ENCODE measurements around the gene REX1BD. TPM values are rescaled to one million over a fixed set of nuclear protein-coding genes. Genes with fewer than 3 reads are reported as not detected.
A peak's percentile ranks its signal among the peaks of the same experiment; 100 is the strongest.

The REX1BD gene
- total RNA-seq, 1 donor from 2014 or later: 47.4 TPM

- H3K36me3 Mint-ChIP-seq (ENCODE audit: low read depth, unreplicated experiment): peaks cover 6% of the 10 kb centered on the region
- H3K27me3 ChIP-seq (ENCODE audit: insufficient read depth, low read length): no peaks in the 10 kb centered on the region
- H3K27ac Mint-ChIP-seq (ENCODE audit: unreplicated experiment): no peak overlapping the region
- no peaks in the 10 kb centered on the region for H3K4me1 ChIP-seq (ENCODE audit: insufficient read depth, low read length)
- no peaks in the 10 kb centered on the region for H3K9me3 ChIP-seq (ENCODE audit: insufficient read depth, low read depth, low read length)
- H3K9ac ChIP-seq (ENCODE audit: low read length): no peak overlapping the region
- H3K4me2 ChIP-seq (ENCODE audit: low read length): no peak overlapping the region
- no peak overlapping the region for H3K4me3 ChIP-seq (ENCODE audit: insufficient read depth, low read depth, low read length)
- H3K27ac ChIP-seq (ENCODE audit: low read depth, low read length): no peak overlapping the region
- peaks cover 14% of the 10 kb centered on the region for H3K36me3 ChIP-seq (ENCODE audit: insufficient read depth, low read length)
- H3K4me3 Mint-ChIP-seq (ENCODE audit: unreplicated experiment): no peak overlapping the region
- FAIRE-seq (no peak), DNase-seq (ENCODE audit: low read depth) (no peak)
- H2AFZ ChIP-seq (ENCODE audit: low read depth, low read length): no peak overlapping the region
- peaks cover 5% of the 10 kb centered on the region for H3K27me3 Mint-ChIP-seq (ENCODE audit: low read depth, unreplicated experiment)
- TF ChIP-seq EZH2 (IDR thresholded peaks at IDR 0.05; ENCODE audit: insufficient read depth, low read length) (no peak), CTCF (IDR thresholded peaks at IDR 0.05; ENCODE audit: insufficient read depth, low read depth, low read length) (no peak)
- H3K79me2 ChIP-seq (ENCODE audit: insufficient read depth, low read length): peaks cover under 1% of the 10 kb centered on the region
- peaks cover 21% of the 10 kb centered on the region for H4K20me1 ChIP-seq (ENCODE audit: insufficient read depth, low read length)
- H3K4me1 Mint-ChIP-seq (ENCODE audit: low read depth, unreplicated experiment): no peaks in the 10 kb centered on the region
- H3K9me3 Mint-ChIP-seq (ENCODE audit: unreplicated experiment): no peaks in the 10 kb centered on the region
These were observed 8.3 kb upstream of the REX1BD start for GRCh38 chr19:18580311-18580710.

DNA sequence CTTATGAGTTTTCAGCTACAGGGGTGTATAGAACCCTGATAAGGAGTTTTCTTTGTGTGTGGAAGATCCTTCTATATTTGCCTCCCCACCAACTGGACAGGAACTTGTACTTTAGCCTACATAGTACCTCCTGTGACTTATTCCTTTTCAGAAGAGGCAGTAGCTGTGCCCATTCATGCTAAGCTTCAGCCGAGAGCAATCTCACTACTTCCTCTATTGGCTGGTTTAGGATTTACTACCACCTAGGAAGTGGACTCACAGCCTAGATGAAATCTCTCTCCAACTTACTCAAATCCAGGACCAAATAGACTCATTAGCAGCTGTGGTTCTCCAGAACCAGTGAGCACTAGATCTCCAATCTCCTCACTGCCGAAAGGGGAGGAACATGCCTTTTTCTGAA, 2.3 kb upstream of the REX1BD start:
- H3K36me3 ChIP-seq (ENCODE audit: insufficient read depth, low read length): no peaks in the 10 kb centered on the region
- Mint-ChIP-seq H3K4me1 (ENCODE audit: low read depth, unreplicated experiment) (peaks cover 6% of the 10 kb centered on the region), H3K27ac (ENCODE audit: unreplicated experiment) (no peak overlapping the region), H3K27me3 (ENCODE audit: low read depth, unreplicated experiment) (peaks cover 5% of the 10 kb centered on the region), H3K4me3 (ENCODE audit: unreplicated experiment) (no peak overlapping the region), H3K9me3 (ENCODE audit: unreplicated experiment) (no peaks in the 10 kb centered on the region), H3K36me3 (ENCODE audit: low read depth, unreplicated experiment) (no peaks in the 10 kb centered on the region)
- TF ChIP-seq CTCF (IDR thresholded peaks at IDR 0.05; ENCODE audit: insufficient read depth, low read depth, low read length) (no peak), EZH2 (IDR thresholded peaks at IDR 0.05; ENCODE audit: insufficient read depth, low read length) (no peak)
- peaks cover 10% of the 10 kb centered on the region for H3K4me1 ChIP-seq (ENCODE audit: insufficient read depth, low read length)
- H3K9me3 ChIP-seq (ENCODE audit: insufficient read depth, low read depth, low read length): no peaks in the 10 kb centered on the region
- H3K27ac ChIP-seq (ENCODE audit: low read depth, low read length): no peak overlapping the region
- H3K79me2 ChIP-seq (ENCODE audit: insufficient read depth, low read length): no peaks in the 10 kb centered on the region
- DNase-seq (ENCODE audit: low read depth) (no peak), FAIRE-seq (no peak)
- H3K4me2 ChIP-seq (ENCODE audit: low read length): no peak overlapping the region
- peaks cover 12% of the 10 kb centered on the region for H4K20me1 ChIP-seq (ENCODE audit: insufficient read depth, low read length)
- no peak overlapping the region for H2AFZ ChIP-seq (ENCODE audit: low read depth, low read length)
- H3K4me3 ChIP-seq (ENCODE audit: insufficient read depth, low read depth, low read length): no peak overlapping the region
- no peaks in the 10 kb centered on the region for H3K27me3 ChIP-seq (ENCODE audit: insufficient read depth, low read length)
- no peak overlapping the region for H3K9ac ChIP-seq (ENCODE audit: low read length)

GRCh38 chr19:18587561-18587960, 1.0 kb upstream of the REX1BD start:
- H3K27ac Mint-ChIP-seq (ENCODE audit: unreplicated experiment): no peak overlapping the region
- H3K4me1 Mint-ChIP-seq (ENCODE audit: low read depth, unreplicated experiment): peaks cover 6% of the 10 kb centered on the region
- Histone ChIP-seq H3K4me3 (ENCODE audit: insufficient read depth, low read depth, low read length) (no peak overlapping the region), H2AFZ (ENCODE audit: low read depth, low read length) (peak overlapping the region; percentile 73), H3K4me2 (ENCODE audit: low read length) (peak overlapping the region; percentile 93), H3K27me3 (ENCODE audit: insufficient read depth, low read length) (no peaks in the 10 kb centered on the region), H3K36me3 (ENCODE audit: insufficient read depth, low read length) (no peaks in the 10 kb centered on the region), H3K27ac (ENCODE audit: low read depth, low read length) (no peak overlapping the region), H3K9ac (ENCODE audit: low read length) (no peak overlapping the region), H3K9me3 (ENCODE audit: insufficient read depth, low read depth, low read length) (no peaks in the 10 kb centered on the region), H4K20me1 (ENCODE audit: insufficient read depth, low read length) (peaks cover 20% of the 10 kb centered on the region), H3K79me2 (ENCODE audit: insufficient read depth, low read length) (no peaks in the 10 kb centered on the region), H3K4me1 (ENCODE audit: insufficient read depth, low read length) (peaks cover 10% of the 10 kb centered on the region)
- peaks cover 5% of the 10 kb centered on the region for H3K27me3 Mint-ChIP-seq (ENCODE audit: low read depth, unreplicated experiment)
- TF ChIP-seq CTCF (IDR thresholded peaks at IDR 0.05; ENCODE audit: insufficient read depth, low read depth, low read length) (no peak), EZH2 (IDR thresholded peaks at IDR 0.05; ENCODE audit: insufficient read depth, low read length) (no peak)
- FAIRE-seq (no peak), DNase-seq (ENCODE audit: low read depth) (no peak)
- H3K36me3 Mint-ChIP-seq (ENCODE audit: low read depth, unreplicated experiment): no peaks in the 10 kb centered on the region
- H3K4me3 Mint-ChIP-seq (ENCODE audit: unreplicated experiment): peak overlapping the region; percentile 86
- no peaks in the 10 kb centered on the region for H3K9me3 Mint-ChIP-seq (ENCODE audit: unreplicated experiment)

Measured in astrocyte (in vitro differentiated cells and primary cell).